ENCODE results near the gene PPIL6. TPM values are rescaled to one million over a fixed set of nuclear protein-coding genes. Genes with fewer than 3 reads are reported as not detected.

PPIL6 gene
- total RNA-seq, 1 experiment from 2014 or later: 2.6 TPM

- no peaks in the 10 kb centered on the region for H3K9me3 Mint-ChIP-seq (ENCODE audit: low read depth, unreplicated experiment)
- TSS peak; percentile 51 for BruUV-seq (replicated peaks)
- H3K36me3 Mint-ChIP-seq (ENCODE audit: insufficient read depth, unreplicated experiment): peaks cover 35% of the 10 kb centered on the region
- H3K4me3 Mint-ChIP-seq (ENCODE audit: low read depth, unreplicated experiment): peak overlapping the region; percentile 86
- DNase-seq: no peak
- TF ChIP-seq CTCF (IDR thresholded peaks at IDR 0.05; ENCODE audit: unreplicated experiment): no peak
- CTCF ChIA-PET: no interaction called here
- peaks cover 45% of the 10 kb centered on the region for H3K4me1 Mint-ChIP-seq (ENCODE audit: low read depth, unreplicated experiment)
- no peak overlapping the region for H3K27ac Mint-ChIP-seq (ENCODE audit: unreplicated experiment)
- H3K27me3 Mint-ChIP-seq (ENCODE audit: unreplicated experiment): no peaks in the 10 kb centered on the region
- intact Hi-C loops (cut with micrococcal nuclease; ENCODE audit: unreplicated experiment): no loop called here
These were observed 40.6 kb upstream of the PPIL6 start for GRCh38 chr6:109480993-109481480.

GRCh38 chr6:109478841-109479624 lies 38.6 kb upstream of the PPIL6 start:
- Mint-ChIP-seq H3K36me3 (ENCODE audit: insufficient read depth, unreplicated experiment) (peaks cover 51% of the 10 kb centered on the region), H3K27ac (ENCODE audit: unreplicated experiment) (no peak overlapping the region), H3K9me3 (ENCODE audit: low read depth, unreplicated experiment) (no peaks in the 10 kb centered on the region), H3K27me3 (ENCODE audit: unreplicated experiment) (no peaks in the 10 kb centered on the region), H3K4me1 (ENCODE audit: low read depth, unreplicated experiment) (peaks cover 42% of the 10 kb centered on the region), H3K4me3 (ENCODE audit: low read depth, unreplicated experiment) (peak overlapping the region; percentile 20)
- intact Hi-C loops (cut with micrococcal nuclease; ENCODE audit: unreplicated experiment): no loop called here
- CTCF ChIA-PET: interaction anchor here (1.0 kb wide), 1 partner anchor 212 kb away, joined by 3 read pairs; the partner anchor contains the start of genes AK9 and FIG4
- no TSS peak for BruUV-seq (replicated peaks)
- DNase-seq: no peak
- TF ChIP-seq CTCF (IDR thresholded peaks at IDR 0.05; ENCODE audit: unreplicated experiment): no peak

- CTCF ChIA-PET: interaction anchor here (1.0 kb wide), 1 partner anchor 213 kb away, joined by 3 read pairs; the partner anchor contains the start of genes AK9 and FIG4
- Mint-ChIP-seq H3K4me1 (ENCODE audit: low read depth, unreplicated experiment) (peaks cover 42% of the 10 kb centered on the region), H3K36me3 (ENCODE audit: insufficient read depth, unreplicated experiment) (peaks cover 58% of the 10 kb centered on the region), H3K4me3 (ENCODE audit: low read depth, unreplicated experiment) (peak overlapping the region; percentile 26), H3K9me3 (ENCODE audit: low read depth, unreplicated experiment) (no peaks in the 10 kb centered on the region), H3K27ac (ENCODE audit: unreplicated experiment) (no peak overlapping the region), H3K27me3 (ENCODE audit: unreplicated experiment) (no peaks in the 10 kb centered on the region)
- intact Hi-C loops (cut with micrococcal nuclease; ENCODE audit: unreplicated experiment): no loop called here
- no peak for TF ChIP-seq CTCF (IDR thresholded peaks at IDR 0.05; ENCODE audit: unreplicated experiment)
- no peak for DNase-seq
- BruUV-seq (replicated peaks): no TSS peak
These were observed 37.9 kb upstream of the PPIL6 start for GRCh38 chr6:109478222-109478805.

GRCh38 chr6:109477725-109478124 lies 37.3 kb upstream of the PPIL6 start:
- CTCF ChIA-PET: no interaction called here
- DNase-seq: no peak
- Mint-ChIP-seq H3K36me3 (ENCODE audit: insufficient read depth, unreplicated experiment) (peaks cover 62% of the 10 kb centered on the region), H3K27ac (ENCODE audit: unreplicated experiment) (no peak overlapping the region), H3K4me1 (ENCODE audit: low read depth, unreplicated experiment) (peaks cover 42% of the 10 kb centered on the region), H3K9me3 (ENCODE audit: low read depth, unreplicated experiment) (no peaks in the 10 kb centered on the region), H3K27me3 (ENCODE audit: unreplicated experiment) (no peaks in the 10 kb centered on the region), H3K4me3 (ENCODE audit: low read depth, unreplicated experiment) (peak overlapping the region; percentile 26)
- no peak for TF ChIP-seq CTCF (IDR thresholded peaks at IDR 0.05; ENCODE audit: unreplicated experiment)
- intact Hi-C loops (cut with micrococcal nuclease; ENCODE audit: unreplicated experiment): no loop called here
- BruUV-seq (replicated peaks): no TSS peak

Measured in Calu3 (cell line).